IMR-90 (cell line): ENCODE data around the gene SMC4. TPM values are rescaled to one million over a fixed set of nuclear protein-coding genes. Genes with fewer than 3 reads are reported as not detected.

Experiments
- BHLHE40 ChIP-seq: fragments of 150-350 bp; IDR thresholded peaks from 2 replicates; pipeline ENCODE4 v1.6.1; 2016; ENCODE audit warnings: mild to moderate bottlenecking, low read depth, low read length
- CEBPB ChIP-seq: IDR thresholded peaks from 2 replicates; pipeline ENCODE4 v1.6.1; 2012; ENCODE audit warnings: low read depth, low read length, improper control_type of control experiment
- CHD1 ChIP-seq: IDR thresholded peaks from 2 replicates; pipeline ENCODE4 v1.6.1; 2012; ENCODE audit warnings: low read depth, low read length, improper control_type of control experiment
- FOS ChIP-seq: fragments of 150-350 bp; IDR thresholded peaks from 2 replicates; pipeline ENCODE4 v1.6.1; 2016; ENCODE audit warnings: low read depth, low read length
- MAFK ChIP-seq: IDR thresholded peaks from 2 replicates; pipeline ENCODE4 v1.6.1; 2012; ENCODE audit warnings: low read depth, low read length, improper control_type of control experiment
- RAD21 ChIP-seq: IDR thresholded peaks from 2 replicates; pipeline ENCODE4 v1.6.1; 2012; ENCODE audit warnings: low read length, improper control_type of control experiment
- SMC3 ChIP-seq: fragments of 150-350 bp; IDR thresholded peaks from 2 replicates; pipeline ENCODE4 v1.6.1; 2016; ENCODE audit warnings: low read depth, mild to moderate bottlenecking, antibody characterized with exemption, low read length, moderate library complexity
- polyA plus RNA-seq, 3 experiments: library from polyadenylated mRNA; depleted of rRNA; stranded (reverse); fragments of >200 nt; gene quantifications; 2 replicates each; pipeline ENCODE4 v1.2.3, GENCODE V29; 2012; ENCODE audit warnings: low replicate concordance in 1 of 3
- total RNA-seq: library from RNA; depleted of rRNA; stranded (reverse); fragments of >200 nt; gene quantifications from 2 replicates; pipeline ENCODE4 v1.2.3, GENCODE V29; 2012

Gene SMC4
- total and polyA plus RNA-seq, 2 of the 4 experiments (the other 2 are of a cell fraction), result 48.8 to 50.1 TPM

DNA sequence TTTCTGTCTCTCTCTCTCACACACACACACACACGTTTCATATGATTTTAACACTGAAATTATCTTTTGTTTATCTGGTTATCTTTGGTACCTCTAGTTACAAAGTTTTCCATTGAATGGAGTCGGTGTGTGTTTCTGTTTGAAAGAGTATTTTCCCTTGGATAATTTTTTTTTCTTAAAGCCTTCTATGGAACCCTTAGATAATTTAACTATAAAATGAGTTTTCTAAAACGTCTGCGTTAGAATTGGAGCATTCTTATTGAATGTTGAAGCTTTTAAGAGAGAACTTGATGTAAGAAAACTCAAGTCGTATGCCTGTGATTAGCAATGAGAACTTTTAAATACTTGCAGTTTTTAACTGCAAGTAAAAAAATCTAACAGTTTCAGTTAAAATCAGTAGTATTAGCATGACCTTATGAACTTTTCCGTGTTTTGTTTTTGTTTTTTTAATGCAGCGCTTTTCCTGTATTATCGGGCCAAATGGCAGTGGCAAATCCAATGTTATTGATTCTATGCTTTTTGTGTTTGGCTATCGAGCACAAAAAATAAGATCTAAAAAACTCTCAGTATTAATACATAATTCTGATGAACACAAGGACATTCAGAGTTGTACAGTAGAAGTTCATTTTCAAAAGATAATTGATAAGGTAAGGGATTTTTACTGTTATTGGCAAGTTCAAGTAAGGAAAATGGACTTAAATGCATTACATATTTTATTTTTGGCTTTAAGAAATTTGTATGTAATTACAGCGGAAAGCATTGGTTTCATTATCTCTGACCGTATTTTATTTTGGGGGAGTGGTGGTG is 3.0 kb downstream of the SMC4 start (continued):
- TF ChIP-seq SMC3 (no peak), RAD21 (no peak), MAFK (no peak), FOS (no peak), BHLHE40 (no peak), CEBPB (no peak), CHD1 (no peak)
